NB4 (cell line): ENCODE results near the gene STAG1.

Experiments used
- MYC ChIP-seq: IDR thresholded peaks from 2 replicates; pipeline ENCODE4 v1.6.1; 2011; ENCODE audit warnings: low read depth, low read length
- POLR2A ChIP-seq: IDR thresholded peaks from 2 replicates; pipeline ENCODE4 v1.6.1; 2011; ENCODE audit warnings: mild to moderate bottlenecking; ENCODE audit not compliant: insufficient read length; ENCODE audit errors: extremely low read depth
- TF ChIP-seq, protein P1 (sequence below): IDR thresholded peaks from one replicate; pipeline ENCODE4 v1.5.1; 2012; ENCODE audit warnings: low read depth, low read length
- TF ChIP-seq, protein P2 (sequence below): IDR thresholded peaks from 2 replicates; pipeline ENCODE4 v1.6.1; 2011; ENCODE audit warnings: low read depth, low read length

DNA sequence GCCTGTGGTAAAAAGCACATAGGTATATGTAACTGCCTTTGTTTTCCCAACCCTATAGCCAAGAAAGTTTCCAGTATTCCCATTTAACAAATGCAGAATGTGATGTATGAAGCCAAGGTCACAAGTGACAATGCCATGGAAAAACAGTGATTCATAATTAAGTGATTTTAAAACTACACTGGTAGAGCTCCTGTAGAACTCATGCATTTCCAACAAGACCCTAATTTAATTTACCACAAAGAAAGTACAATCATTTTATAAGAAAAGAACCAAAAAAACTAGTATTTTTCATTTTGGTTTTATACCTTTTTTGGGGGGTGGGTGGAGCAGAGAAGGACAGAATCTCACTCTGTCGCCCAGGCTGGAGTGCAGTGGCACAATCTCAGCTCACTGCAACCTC is 82.0 kb downstream of the STAG1 start:
- TF ChIP-seq, protein P1, sequence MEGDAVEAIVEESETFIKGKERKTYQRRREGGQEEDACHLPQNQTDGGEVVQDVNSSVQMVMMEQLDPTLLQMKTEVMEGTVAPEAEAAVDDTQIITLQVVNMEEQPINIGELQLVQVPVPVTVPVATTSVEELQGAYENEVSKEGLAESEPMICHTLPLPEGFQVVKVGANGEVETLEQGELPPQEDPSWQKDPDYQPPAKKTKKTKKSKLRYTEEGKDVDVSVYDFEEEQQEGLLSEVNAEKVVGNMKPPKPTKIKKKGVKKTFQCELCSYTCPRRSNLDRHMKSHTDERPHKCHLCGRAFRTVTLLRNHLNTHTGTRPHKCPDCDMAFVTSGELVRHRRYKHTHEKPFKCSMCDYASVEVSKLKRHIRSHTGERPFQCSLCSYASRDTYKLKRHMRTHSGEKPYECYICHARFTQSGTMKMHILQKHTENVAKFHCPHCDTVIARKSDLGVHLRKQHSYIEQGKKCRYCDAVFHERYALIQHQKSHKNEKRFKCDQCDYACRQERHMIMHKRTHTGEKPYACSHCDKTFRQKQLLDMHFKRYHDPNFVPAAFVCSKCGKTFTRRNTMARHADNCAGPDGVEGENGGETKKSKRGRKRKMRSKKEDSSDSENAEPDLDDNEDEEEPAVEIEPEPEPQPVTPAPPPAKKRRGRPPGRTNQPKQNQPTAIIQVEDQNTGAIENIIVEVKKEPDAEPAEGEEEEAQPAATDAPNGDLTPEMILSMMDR = no peak
- TF ChIP-seq POLR2A = no peak
- no peak for TF ChIP-seq MYC
- TF ChIP-seq, protein P2, sequence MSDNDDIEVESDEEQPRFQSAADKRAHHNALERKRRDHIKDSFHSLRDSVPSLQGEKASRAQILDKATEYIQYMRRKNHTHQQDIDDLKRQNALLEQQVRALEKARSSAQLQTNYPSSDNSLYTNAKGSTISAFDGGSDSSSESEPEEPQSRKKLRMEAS = no peak
